Measurements from ENCODE around the gene TTL.
"Not testable (repeated sequence)": the region's sequence is repeated elsewhere in the genome, so short reads cannot be mapped to it uniquely, and the experiment has no call there.

TTL gene

GRCh38 chr2:112481528-112482233 is at the start of gene TTL:
Gene TTL (plus strand): TSS chr2:112482156. CDS start chr2:112482345, 189 bp downstream.
- peak; percentile 75 for DNase-seq (ENCODE audit: low spot score)

- not testable (repeated sequence) for DNase-seq (ENCODE audit: low spot score)
These were observed 49.6 kb upstream of the TTL start for GRCh38 chr2:112432390-112432734.

- DNase-seq (ENCODE audit: low spot score), result not testable (repeated sequence)
These were observed 49.0 kb upstream of the TTL start for GRCh38 chr2:112432735-112433479.

- not testable (repeated sequence) for DNase-seq (ENCODE audit: low spot score)
These were observed 48.5 kb upstream of the TTL start, which contains the start of gene RGPD8 for GRCh38 chr2:112433480-112433879. Gene RGPD8 (minus strand): TSS chr2:112433645. CDS start chr2:112433453, 192 bp downstream.

- no peak for DNase-seq (ENCODE audit: low spot score)
These were observed 47.8 kb upstream of the TTL start for GRCh38 chr2:112433932-112434730.

- DNase-seq (ENCODE audit: low spot score), result not testable (repeated sequence)
These were observed 46.9 kb upstream of the TTL start for GRCh38 chr2:112434890-112435715.

GRCh38 chr2:112435716-112436431 is 46.1 kb upstream of the TTL start:
- not testable (repeated sequence) for DNase-seq (ENCODE audit: low spot score)

GRCh38 chr2:112436993-112437392 is 45.0 kb upstream of the TTL start:
- DNase-seq (ENCODE audit: low spot score), result not testable (repeated sequence)

- DNase-seq (ENCODE audit: low spot score), result not testable (repeated sequence)
These were observed 44.5 kb upstream of the TTL start for GRCh38 chr2:112437405-112437831.

GRCh38 chr2:112438603-112439261 is 43.2 kb upstream of the TTL start:
- not testable (repeated sequence) for DNase-seq (ENCODE audit: low spot score)

- DNase-seq (ENCODE audit: low spot score), result not testable (repeated sequence)
These were observed 37.7 kb upstream of the TTL start for GRCh38 chr2:112444256-112444655.

GRCh38 chr2:112449854-112450253 is 32.1 kb upstream of the TTL start:
- DNase-seq (ENCODE audit: low spot score), result no peak

GRCh38 chr2:112451317-112451716 is 30.6 kb upstream of the TTL start:
- no peak for DNase-seq (ENCODE audit: low spot score)

- no peak for DNase-seq (ENCODE audit: low spot score)
These were observed 27.4 kb upstream of the TTL start for GRCh38 chr2:112454586-112454985.

GRCh38 chr2:112459372-112459771 is 22.6 kb upstream of the TTL start:
- DNase-seq (ENCODE audit: low spot score), result no peak

- DNase-seq (ENCODE audit: low spot score), result no peak
These were observed 19.8 kb upstream of the TTL start for GRCh38 chr2:112462178-112462577.

GRCh38 chr2:112463256-112463655 is 18.7 kb upstream of the TTL start:
- DNase-seq (ENCODE audit: low spot score), result no peak

GRCh38 chr2:112465382-112465781 is 16.6 kb upstream of the TTL start:
- DNase-seq (ENCODE audit: low spot score), result peak; percentile 24

- no peak for DNase-seq (ENCODE audit: low spot score)
These were observed 9.3 kb upstream of the TTL start for GRCh38 chr2:112472547-112473263.
